ENCODE measurements around the gene ATP9B.
"Not testable (repeated sequence)": the region's sequence is repeated elsewhere in the genome, so short reads cannot be mapped to it uniquely, and the experiment has no call there.

ATP9B gene

GRCh38 chr18:79072655-79073054 lies 3.5 kb downstream of the ATP9B start:
- DNase-seq = not testable (repeated sequence)

GRCh38 chr18:79077181-79077580 lies 8.0 kb downstream of the ATP9B start:
- DNase-seq = no peak

GRCh38 chr18:79078791-79079190 lies 9.6 kb downstream of the ATP9B start:
- not testable (repeated sequence) for DNase-seq

GRCh38 chr18:79092874-79093273 lies 23.7 kb downstream of the ATP9B start:
- no peak for DNase-seq

GRCh38 chr18:79093986-79094385 lies 24.8 kb downstream of the ATP9B start:
- no peak for DNase-seq

- DNase-seq = no peak
Measured at GRCh38 chr18:79095216-79095615, 26.0 kb downstream of the ATP9B start.

GRCh38 chr18:79100944-79101343 lies 31.8 kb downstream of the ATP9B start:
- DNase-seq = no peak

- no peak for DNase-seq
Measured at GRCh38 chr18:79102886-79103285, 33.7 kb downstream of the ATP9B start.

- no peak for DNase-seq
Measured at GRCh38 chr18:79104137-79104536, 34.9 kb downstream of the ATP9B start.

- DNase-seq = no peak
Measured at GRCh38 chr18:79105455-79105854, 36.3 kb downstream of the ATP9B start.

- no peak for DNase-seq
Measured at GRCh38 chr18:79106084-79106483, 36.9 kb downstream of the ATP9B start.

GRCh38 chr18:79107886-79108285 lies 38.7 kb downstream of the ATP9B start:
- no peak for DNase-seq

- peak in 2 of 14 donors; percentile 5 to 25 for DNase-seq
Measured at GRCh38 chr18:79108549-79109215, 39.5 kb downstream of the ATP9B start.

- DNase-seq = no peak
Measured at GRCh38 chr18:79111483-79111882, 42.3 kb downstream of the ATP9B start.

- no peak for DNase-seq
Measured at GRCh38 chr18:79117385-79117784, 48.2 kb downstream of the ATP9B start.

GRCh38 chr18:79117788-79118187 lies 48.6 kb downstream of the ATP9B start:
- DNase-seq = no peak

- DNase-seq = no peak
Measured at GRCh38 chr18:79118797-79119196, 49.6 kb downstream of the ATP9B start.

GRCh38 chr18:79121746-79122474 lies 52.7 kb downstream of the ATP9B start:
- no peak for DNase-seq

GRCh38 chr18:79123948-79124347 lies 54.8 kb downstream of the ATP9B start:
- DNase-seq = no peak

- no peak for DNase-seq
Measured at GRCh38 chr18:79129120-79129519, 59.9 kb downstream of the ATP9B start.

GRCh38 chr18:79133724-79134123 lies 64.5 kb downstream of the ATP9B start:
- peak in 2 of 14 donors; percentile 5 to 26 for DNase-seq

- DNase-seq = no peak
Measured at GRCh38 chr18:79135924-79136323, 66.7 kb downstream of the ATP9B start.

GRCh38 chr18:79136742-79137141 lies 67.5 kb downstream of the ATP9B start:
- no peak for DNase-seq

GRCh38 chr18:79139206-79139605 lies 70.0 kb downstream of the ATP9B start:
- DNase-seq = no peak

Measured in C1 segment of cervical spinal cord (tissue), 14 donors.